ENCODE data around the gene CAPN2.

DNA sequence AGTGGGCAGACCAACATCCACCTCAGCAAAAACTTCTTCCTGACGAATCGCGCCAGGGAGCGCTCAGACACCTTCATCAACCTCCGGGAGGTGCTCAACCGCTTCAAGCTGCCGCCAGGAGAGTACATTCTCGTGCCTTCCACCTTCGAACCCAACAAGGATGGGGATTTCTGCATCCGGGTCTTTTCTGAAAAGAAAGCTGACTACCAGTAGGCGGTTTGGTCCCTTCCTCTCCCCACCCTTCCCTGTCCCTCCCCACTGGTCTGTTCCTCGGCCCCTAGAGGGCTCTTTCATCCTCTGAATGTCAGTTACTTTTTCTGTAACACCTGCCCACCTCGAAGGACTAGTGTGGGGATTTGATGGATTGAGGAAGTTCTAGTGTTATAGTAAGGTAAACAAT, 46.9 kb downstream of the CAPN2 start:
- no peak for TF ChIP-seq ZNF274 (IDR thresholded peaks at IDR 0.05; ENCODE audit: low read depth, low read length)
- no peak for TF ChIP-seq YY1 (IDR thresholded peaks at IDR 0.05; ENCODE audit: insufficient read depth, insufficient read length)
- TF ChIP-seq SUZ12 (IDR thresholded peaks at IDR 0.05; ENCODE audit: extremely low read depth, insufficient read depth, insufficient read length) = no peak

All from NT2/D1 (cell line).